ENCODE measurements around the gene KRTAP23-1. TPM values are rescaled to one million over a fixed set of nuclear protein-coding genes. Genes with fewer than 3 reads are reported as not detected.

The KRTAP23-1 gene
- total RNA-seq, 1 experiment from 2014 or later = not detected

GRCh38 chr21:30332681-30333080, 15.7 kb downstream of the KRTAP23-1 start:
- H3K36me3 Mint-ChIP-seq (ENCODE audit: insufficient read depth, unreplicated experiment) = no peaks in the 10 kb centered on the region
- H3K27ac Mint-ChIP-seq (ENCODE audit: unreplicated experiment) = no peak overlapping the region
- no peak overlapping the region for H3K4me3 Mint-ChIP-seq (ENCODE audit: low read depth, unreplicated experiment)
- DNase-seq = no peak
- H3K4me1 Mint-ChIP-seq (ENCODE audit: low read depth, unreplicated experiment) = no peaks in the 10 kb centered on the region
- H3K27me3 Mint-ChIP-seq (ENCODE audit: unreplicated experiment) = no peaks in the 10 kb centered on the region
- intact Hi-C loops (cut with micrococcal nuclease; ENCODE audit: unreplicated experiment) = no loop called here
- CTCF ChIA-PET = no interaction called here
- H3K9me3 Mint-ChIP-seq (ENCODE audit: low read depth, unreplicated experiment) = no peaks in the 10 kb centered on the region
- TF ChIP-seq CTCF (IDR thresholded peaks at IDR 0.05; ENCODE audit: unreplicated experiment) = no peak
- no TSS peak for BruUV-seq (replicated peaks)

- CTCF ChIA-PET = no interaction called here
- no TSS peak for BruUV-seq (replicated peaks)
- no peak for DNase-seq
- Mint-ChIP-seq H3K4me1 (ENCODE audit: low read depth, unreplicated experiment) (no peaks in the 10 kb centered on the region), H3K27ac (ENCODE audit: unreplicated experiment) (no peak overlapping the region), H3K27me3 (ENCODE audit: unreplicated experiment) (no peaks in the 10 kb centered on the region), H3K9me3 (ENCODE audit: low read depth, unreplicated experiment) (no peaks in the 10 kb centered on the region), H3K4me3 (ENCODE audit: low read depth, unreplicated experiment) (no peak overlapping the region), H3K36me3 (ENCODE audit: insufficient read depth, unreplicated experiment) (no peaks in the 10 kb centered on the region)
- TF ChIP-seq CTCF (IDR thresholded peaks at IDR 0.05; ENCODE audit: unreplicated experiment) = no peak
- intact Hi-C loops (cut with micrococcal nuclease; ENCODE audit: unreplicated experiment) = no loop called here
Observed at GRCh38 chr21:30329203-30329875, 19.1 kb downstream of the KRTAP23-1 start.

GRCh38 chr21:30326390-30326789, 22.0 kb downstream of the KRTAP23-1 start:
- no peaks in the 10 kb centered on the region for H3K27me3 Mint-ChIP-seq (ENCODE audit: unreplicated experiment)
- CTCF ChIA-PET = no interaction called here
- no peak for DNase-seq
- no peaks in the 10 kb centered on the region for H3K36me3 Mint-ChIP-seq (ENCODE audit: insufficient read depth, unreplicated experiment)
- BruUV-seq (replicated peaks) = no TSS peak
- no peak for TF ChIP-seq CTCF (IDR thresholded peaks at IDR 0.05; ENCODE audit: unreplicated experiment)
- H3K4me1 Mint-ChIP-seq (ENCODE audit: low read depth, unreplicated experiment) = no peaks in the 10 kb centered on the region
- intact Hi-C loops (cut with micrococcal nuclease; ENCODE audit: unreplicated experiment) = no loop called here
- no peaks in the 10 kb centered on the region for H3K9me3 Mint-ChIP-seq (ENCODE audit: low read depth, unreplicated experiment)
- no peak overlapping the region for H3K4me3 Mint-ChIP-seq (ENCODE audit: low read depth, unreplicated experiment)
- no peak overlapping the region for H3K27ac Mint-ChIP-seq (ENCODE audit: unreplicated experiment)

- no peak within 1 kb of the TSS for H3K4me3 Mint-ChIP-seq (ENCODE audit: low read depth, unreplicated experiment)
- intact Hi-C loops (cut with micrococcal nuclease; ENCODE audit: unreplicated experiment) = no loop called here
- BruUV-seq (replicated peaks) = no TSS peak
- H3K9me3 Mint-ChIP-seq (ENCODE audit: low read depth, unreplicated experiment) = no peaks in the 10 kb centered on the region
- DNase-seq = no peak
- H3K4me1 Mint-ChIP-seq (ENCODE audit: low read depth, unreplicated experiment) = no peaks in the 10 kb centered on the region
- no peaks in the 10 kb centered on the region for H3K36me3 Mint-ChIP-seq (ENCODE audit: insufficient read depth, unreplicated experiment)
- no peak for TF ChIP-seq CTCF (IDR thresholded peaks at IDR 0.05; ENCODE audit: unreplicated experiment)
- H3K27me3 Mint-ChIP-seq (ENCODE audit: unreplicated experiment) = peaks cover 8% of the 10 kb centered on the region
- CTCF ChIA-PET = no interaction called here
- H3K27ac Mint-ChIP-seq (ENCODE audit: unreplicated experiment) = no peak within 1 kb of the TSS
Observed at GRCh38 chr21:30320215-30320614, 28.2 kb downstream of the KRTAP23-1 start, which contains the start of gene KRTAP26-1. KRTAP26-1 (minus strand) TSS chr21:30320315; CDS start chr21:30320035, 280 bp downstream.
